ENCODE results near the gene VWDE. TPM values are rescaled to one million over a fixed set of nuclear protein-coding genes. Genes with fewer than 3 reads are reported as not detected.
A peak's percentile ranks its signal among the peaks of the same experiment; 100 is the strongest.

VWDE gene
- total and polyA plus RNA-seq, 2 donors from 2014 or later, result 0.69 to 1.5 TPM

GRCh38 chr7:12323415-12323814, 80.2 kb downstream of the VWDE start:
- H3K9ac ChIP-seq (ENCODE audit: low read length in 3 of 3), result no peak overlapping the region
- no peak for FAIRE-seq

GRCh38 chr7:12322903-12323300, 80.8 kb downstream of the VWDE start:
- no peak for TF ChIP-seq CTCF (IDR thresholded peaks at IDR 0.05; ENCODE audit: borderline replicate concordance, extremely low read depth, insufficient read depth)
- H3K27ac ChIP-seq (ENCODE audit: low read depth in 2 of 2, low read length in 2 of 2), result no peak overlapping the region
- H3K4me3 ChIP-seq (ENCODE audit: low read length in 3 of 3), result no peak overlapping the region
- H3K4me1 ChIP-seq (ENCODE audit: control insufficient read depth in 2 of 3, insufficient read depth in 2 of 3, low read depth in 1 of 3, low read length in 3 of 3), result peaks cover 0 to 4% (median 0%) of the 10 kb centered on the region in 3 donors
- H3K27me3 ChIP-seq (ENCODE audit: control insufficient read depth, insufficient read depth, low read length), result no peaks in the 10 kb centered on the region
- intact Hi-C loops (cut with DNase I), result loop anchor here (10.0 kb wide), 1 partner anchor 248 kb away; no protein-coding TSS in a partner anchor
- H3K36me3 ChIP-seq (ENCODE audit: control insufficient read depth in 2 of 3, insufficient read depth in 3 of 3, low read length in 3 of 3), result no peaks in the 10 kb centered on the region
- H3K9me3 ChIP-seq (ENCODE audit: control insufficient read depth in 2 of 3, insufficient read depth in 1 of 3, low read length in 3 of 3), result no peaks in the 10 kb centered on the region
- H3K9ac ChIP-seq (ENCODE audit: low read length in 3 of 3), result no peak overlapping the region
- DNase-seq, result no peak
- no peak for FAIRE-seq

More at GRCh38 chr7:12323415-12323814, 80.2 kb downstream of the VWDE start:
- peaks cover 0 to 4% (median 0%) of the 10 kb centered on the region in 3 donors for H3K4me1 ChIP-seq (ENCODE audit: control insufficient read depth in 2 of 3, insufficient read depth in 2 of 3, low read depth in 1 of 3, low read length in 3 of 3)
- intact Hi-C loops (cut with DNase I), result loop anchor here (10.0 kb wide), 1 partner anchor 249 kb away; no protein-coding TSS in a partner anchor
- no peak overlapping the region for H3K27ac ChIP-seq (ENCODE audit: low read depth in 2 of 2, low read length in 2 of 2)
- H3K36me3 ChIP-seq (ENCODE audit: control insufficient read depth in 2 of 3, insufficient read depth in 3 of 3, low read length in 3 of 3), result no peaks in the 10 kb centered on the region
- H3K27me3 ChIP-seq (ENCODE audit: control insufficient read depth, insufficient read depth, low read length), result no peaks in the 10 kb centered on the region
- TF ChIP-seq CTCF (IDR thresholded peaks at IDR 0.05; ENCODE audit: borderline replicate concordance, extremely low read depth, insufficient read depth), result no peak
- DNase-seq, result no peak
- no peaks in the 10 kb centered on the region for H3K9me3 ChIP-seq (ENCODE audit: control insufficient read depth in 2 of 3, insufficient read depth in 1 of 3, low read length in 3 of 3)
- H3K4me3 ChIP-seq (ENCODE audit: low read length in 3 of 3), result no peak overlapping the region

- FAIRE-seq, result peak; percentile 93
- TF ChIP-seq CTCF (IDR thresholded peaks at IDR 0.05; ENCODE audit: borderline replicate concordance, extremely low read depth, insufficient read depth), result peak; percentile 65
- Histone ChIP-seq H3K36me3 (ENCODE audit: control insufficient read depth in 2 of 3, insufficient read depth in 3 of 3, low read length in 3 of 3) (no peaks in the 10 kb centered on the region), H3K27ac (ENCODE audit: low read depth in 2 of 2, low read length in 2 of 2) (no peak overlapping the region), H3K27me3 (ENCODE audit: control insufficient read depth, insufficient read depth, low read length) (no peaks in the 10 kb centered on the region), H3K9ac (ENCODE audit: low read length in 3 of 3) (no peak overlapping the region), H3K4me1 (ENCODE audit: control insufficient read depth in 2 of 3, insufficient read depth in 2 of 3, low read depth in 1 of 3, low read length in 3 of 3) (peaks cover 0 to 4% (median 0%) of the 10 kb centered on the region in 3 donors), H3K9me3 (ENCODE audit: control insufficient read depth in 2 of 3, insufficient read depth in 1 of 3, low read length in 3 of 3) (no peaks in the 10 kb centered on the region), H3K4me3 (ENCODE audit: low read length in 3 of 3) (no peak overlapping the region)
- DNase-seq, result peak in 2 of 5 donors; percentile 25 to 32
- intact Hi-C loops (cut with DNase I), result loop anchor here (10.0 kb wide), 1 partner anchor 248 kb away; no protein-coding TSS in a partner anchor
Measured at GRCh38 chr7:12322284-12322902, 81.3 kb downstream of the VWDE start.
